Measurements from ENCODE around the gene FAM221B. TPM values are rescaled to one million over a fixed set of nuclear protein-coding genes. Genes with fewer than 3 reads are reported as not detected.
A peak's percentile ranks its signal among the peaks of the same experiment; 100 is the strongest.

The FAM221B gene
- total RNA-seq, 2 donors from 2014 or later: not detected

GRCh38 chr9:35859310-35859989 is 30.9 kb upstream of the FAM221B start:
- peaks cover 18% of the 10 kb centered on the region for H3K4me1 Mint-ChIP-seq
- H3K4me3 Mint-ChIP-seq: no peak overlapping the region
- peak; percentile 44 for ATAC-seq
- H3K36me3 Mint-ChIP-seq (ENCODE audit: low read depth): peaks cover 3% of the 10 kb centered on the region
- peaks cover 41% of the 10 kb centered on the region for H3K27me3 Mint-ChIP-seq
- no peak overlapping the region for H3K27ac Mint-ChIP-seq
- no peaks in the 10 kb centered on the region for H3K9me3 ChIP-seq (ENCODE audit: control insufficient read depth, low read length, poor library complexity, severe bottlenecking)
- no peak for DNase-seq

- no peak overlapping the region for H3K4me3 Mint-ChIP-seq
- H3K27me3 Mint-ChIP-seq: peaks cover 36% of the 10 kb centered on the region
- no peak overlapping the region for H3K27ac Mint-ChIP-seq
- ATAC-seq: no peak
- no peak for DNase-seq
- H3K4me1 Mint-ChIP-seq: peaks cover 18% of the 10 kb centered on the region
- no peaks in the 10 kb centered on the region for H3K9me3 ChIP-seq (ENCODE audit: control insufficient read depth, low read length, poor library complexity, severe bottlenecking)
- peaks cover 3% of the 10 kb centered on the region for H3K36me3 Mint-ChIP-seq (ENCODE audit: low read depth)
Measured at GRCh38 chr9:35858458-35858857, 29.9 kb upstream of the FAM221B start.

GRCh38 chr9:35856882-35857281 is 28.4 kb upstream of the FAM221B start:
- H3K27ac Mint-ChIP-seq: no peak overlapping the region
- H3K9me3 ChIP-seq (ENCODE audit: control insufficient read depth, low read length, poor library complexity, severe bottlenecking): no peaks in the 10 kb centered on the region
- peaks cover 18% of the 10 kb centered on the region for H3K4me1 Mint-ChIP-seq
- ATAC-seq: no peak
- peaks cover 24% of the 10 kb centered on the region for H3K27me3 Mint-ChIP-seq
- no peak for DNase-seq
- peaks cover 3% of the 10 kb centered on the region for H3K36me3 Mint-ChIP-seq (ENCODE audit: low read depth)
- no peak overlapping the region for H3K4me3 Mint-ChIP-seq

- H3K9me3 ChIP-seq (ENCODE audit: control insufficient read depth, low read length, poor library complexity, severe bottlenecking): no peaks in the 10 kb centered on the region
- Mint-ChIP-seq H3K4me1 (peaks cover 18% of the 10 kb centered on the region), H3K4me3 (peak overlapping the region; percentile 19), H3K36me3 (ENCODE audit: low read depth) (peaks cover under 1% of the 10 kb centered on the region), H3K27ac (no peak overlapping the region), H3K27me3 (peaks cover 17% of the 10 kb centered on the region)
- ATAC-seq: no peak
- DNase-seq: no peak
Measured at GRCh38 chr9:35856206-35856605, 27.7 kb upstream of the FAM221B start.

DNA sequence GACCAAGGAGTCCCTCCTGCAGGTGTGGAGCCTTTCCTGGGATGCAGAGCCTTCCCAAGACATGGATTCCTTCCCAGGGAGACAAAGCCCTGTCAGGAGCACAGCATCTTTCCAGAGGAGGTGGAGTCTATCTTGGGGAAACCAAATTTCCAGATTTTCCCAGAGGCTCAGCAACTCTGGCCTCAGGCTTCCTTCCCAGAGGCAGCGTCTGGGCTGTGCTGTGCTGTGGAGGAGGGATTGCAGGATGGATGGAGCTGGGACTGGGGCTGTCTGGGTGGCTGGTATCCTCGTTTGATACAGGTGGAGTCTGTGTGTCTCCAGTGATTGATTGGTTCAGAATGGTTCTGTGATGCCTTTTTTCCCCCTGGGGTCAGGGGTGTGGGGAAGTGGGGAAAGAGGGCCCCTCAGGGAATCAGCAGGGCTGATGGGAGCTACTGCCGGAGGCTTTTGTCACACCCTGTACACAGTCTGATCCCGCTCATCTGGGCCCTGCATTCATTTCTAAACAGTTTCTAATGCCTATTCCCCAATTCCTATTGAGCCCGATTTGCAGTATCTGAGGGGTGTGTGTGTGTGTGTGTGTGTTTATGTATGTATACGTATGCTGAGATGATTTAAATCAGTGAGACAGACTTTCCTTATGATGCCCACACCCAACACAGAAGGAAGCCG is 25.7 kb upstream of the FAM221B start:
- H3K9me3 ChIP-seq (ENCODE audit: control insufficient read depth, low read length, poor library complexity, severe bottlenecking): no peaks in the 10 kb centered on the region
- Mint-ChIP-seq H3K27ac (no peak overlapping the region), H3K27me3 (peaks cover 17% of the 10 kb centered on the region), H3K4me1 (peaks cover 15% of the 10 kb centered on the region), H3K36me3 (ENCODE audit: low read depth) (no peaks in the 10 kb centered on the region), H3K4me3 (no peak overlapping the region)
- ATAC-seq (no peak), DNase-seq (no peak)

GRCh38 chr9:35852876-35853865 is 24.6 kb upstream of the FAM221B start:
- ATAC-seq (no peak), DNase-seq (no peak)

GRCh38 chr9:35852267-35852815 is 23.8 kb upstream of the FAM221B start:
- H3K4me3 Mint-ChIP-seq: no peak overlapping the region
- H3K27ac Mint-ChIP-seq: peak overlapping the region; percentile 75
- no peak for ATAC-seq
- no peaks in the 10 kb centered on the region for H3K9me3 ChIP-seq (ENCODE audit: control insufficient read depth, low read length, poor library complexity, severe bottlenecking)
- peaks cover 17% of the 10 kb centered on the region for H3K27me3 Mint-ChIP-seq
- no peak for DNase-seq
- H3K4me1 Mint-ChIP-seq: peaks cover 10% of the 10 kb centered on the region
- H3K36me3 Mint-ChIP-seq (ENCODE audit: low read depth): peaks cover 2% of the 10 kb centered on the region

More at GRCh38 chr9:35852876-35853865, 24.6 kb upstream of the FAM221B start:
- peaks cover 17% of the 10 kb centered on the region for H3K27me3 Mint-ChIP-seq
- peaks cover 6% of the 10 kb centered on the region for H3K4me1 Mint-ChIP-seq
- no peaks in the 10 kb centered on the region for H3K36me3 Mint-ChIP-seq (ENCODE audit: low read depth)
- no peaks in the 10 kb centered on the region for H3K9me3 ChIP-seq (ENCODE audit: control insufficient read depth, low read length, poor library complexity, severe bottlenecking)
- peak overlapping the region; percentile 75 for H3K27ac Mint-ChIP-seq
- H3K4me3 Mint-ChIP-seq: no peak overlapping the region

DNA sequence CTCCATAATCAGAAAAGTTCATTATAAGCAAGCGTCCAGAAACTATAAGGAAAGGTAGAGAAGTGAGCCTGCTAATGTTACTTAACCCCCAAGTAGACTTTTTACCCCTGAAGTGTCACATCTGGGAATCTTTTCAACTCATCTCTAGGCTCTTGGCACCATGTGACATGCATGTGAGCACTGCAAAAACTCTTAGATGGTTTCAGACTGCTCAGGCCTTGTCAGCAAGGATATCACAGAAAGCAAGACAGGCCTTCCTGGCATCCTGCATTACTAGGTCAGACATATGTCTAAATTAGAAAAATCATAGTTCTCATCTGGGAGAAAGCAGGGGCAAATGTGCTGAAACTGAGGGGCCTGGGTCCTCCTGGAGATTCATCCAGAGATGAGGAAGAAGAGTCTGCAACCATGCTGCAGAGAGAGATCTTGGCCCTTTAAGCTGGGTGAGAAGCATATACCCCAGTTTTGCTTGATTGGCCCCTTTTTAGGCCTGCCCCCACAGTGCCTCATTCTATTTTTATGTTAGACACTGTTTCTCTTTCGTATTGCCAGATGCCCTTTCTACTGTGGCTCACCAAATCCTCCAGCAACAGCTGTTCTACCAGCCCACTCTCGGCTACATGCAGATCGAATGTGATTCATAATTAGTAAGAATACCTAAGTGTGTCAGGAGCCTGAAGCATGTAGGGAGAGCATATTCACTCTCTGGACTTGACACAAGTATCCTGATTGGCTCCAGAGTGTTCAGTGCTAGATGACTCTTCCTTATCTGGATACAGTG is 19.4 kb upstream of the FAM221B start:
- DNase-seq (no peak), ATAC-seq (no peak)
- H3K9me3 ChIP-seq (ENCODE audit: control insufficient read depth, low read length, poor library complexity, severe bottlenecking): no peaks in the 10 kb centered on the region
- Mint-ChIP-seq H3K4me1 (peaks cover 19% of the 10 kb centered on the region), H3K27me3 (no peaks in the 10 kb centered on the region), H3K4me3 (no peak overlapping the region), H3K27ac (peak overlapping the region; percentile 68), H3K36me3 (ENCODE audit: low read depth) (peaks cover 4% of the 10 kb centered on the region)

DNA sequence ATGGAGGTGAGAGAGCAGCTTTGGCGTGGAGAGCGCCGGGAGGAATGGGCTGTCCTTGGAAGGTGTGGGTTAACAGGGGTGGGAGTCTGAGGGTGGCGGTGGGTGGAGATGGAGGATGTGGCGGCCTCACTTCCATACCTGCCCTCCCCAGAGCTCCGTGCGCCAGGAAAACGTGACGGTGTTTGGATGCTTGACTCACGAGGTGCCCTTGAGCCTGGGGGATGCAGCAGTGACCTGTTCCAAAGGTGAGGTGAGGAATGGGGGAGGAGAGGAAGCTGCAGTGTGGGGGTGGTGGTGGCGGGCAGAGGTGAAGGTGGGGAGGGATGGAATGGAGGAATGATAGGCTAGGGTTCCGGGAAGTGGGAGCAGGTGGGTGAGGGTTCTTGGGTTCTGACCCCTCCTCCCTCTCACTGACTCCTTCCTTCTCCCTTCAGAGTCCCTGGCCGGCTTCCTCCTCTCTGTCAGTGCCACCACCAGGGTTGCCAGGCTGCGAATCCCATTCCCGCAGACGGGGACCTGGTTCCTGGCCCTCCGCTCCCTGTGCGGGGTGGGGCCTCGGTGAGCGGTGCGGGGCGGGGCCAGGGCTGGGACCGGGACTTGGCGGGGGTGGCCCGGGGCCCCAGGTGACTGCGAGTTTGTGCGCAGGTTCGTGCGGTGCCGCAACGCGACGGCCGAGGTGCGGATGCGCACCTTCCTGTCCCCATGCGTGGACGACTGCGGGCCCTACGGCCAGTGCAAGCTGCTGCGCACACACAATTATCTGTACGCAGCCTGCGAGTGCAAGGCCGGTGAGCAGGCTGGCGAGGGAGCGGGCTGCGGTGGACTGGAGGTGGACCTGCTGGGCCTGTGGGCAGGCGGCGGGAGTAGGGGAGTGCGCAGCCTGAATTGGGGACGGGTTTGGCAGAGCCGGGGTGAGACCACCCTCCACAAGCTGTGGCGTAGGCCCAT is 17.6 kb upstream of the FAM221B start:
- H3K4me1 Mint-ChIP-seq: peaks cover 19% of the 10 kb centered on the region
- no peaks in the 10 kb centered on the region for H3K27me3 Mint-ChIP-seq
- DNase-seq (no peak), ATAC-seq (no peak)
- H3K36me3 Mint-ChIP-seq (ENCODE audit: low read depth): peaks cover 6% of the 10 kb centered on the region
- no peak overlapping the region for H3K4me3 Mint-ChIP-seq
- peak overlapping the region; percentile 85 for H3K27ac Mint-ChIP-seq
- H3K9me3 ChIP-seq (ENCODE audit: control insufficient read depth, low read length, poor library complexity, severe bottlenecking): no peaks in the 10 kb centered on the region

GRCh38 chr9:35844628-35845270 is 16.2 kb upstream of the FAM221B start:
- Mint-ChIP-seq H3K4me1 (peaks cover 24% of the 10 kb centered on the region), H3K4me3 (peak overlapping the region; percentile 79), H3K36me3 (ENCODE audit: low read depth) (peaks cover 6% of the 10 kb centered on the region), H3K27ac (peak overlapping the region; percentile 85), H3K27me3 (no peaks in the 10 kb centered on the region)
- ATAC-seq: peak; percentile 94
- no peaks in the 10 kb centered on the region for H3K9me3 ChIP-seq (ENCODE audit: control insufficient read depth, low read length, poor library complexity, severe bottlenecking)
- no peak for DNase-seq

DNA sequence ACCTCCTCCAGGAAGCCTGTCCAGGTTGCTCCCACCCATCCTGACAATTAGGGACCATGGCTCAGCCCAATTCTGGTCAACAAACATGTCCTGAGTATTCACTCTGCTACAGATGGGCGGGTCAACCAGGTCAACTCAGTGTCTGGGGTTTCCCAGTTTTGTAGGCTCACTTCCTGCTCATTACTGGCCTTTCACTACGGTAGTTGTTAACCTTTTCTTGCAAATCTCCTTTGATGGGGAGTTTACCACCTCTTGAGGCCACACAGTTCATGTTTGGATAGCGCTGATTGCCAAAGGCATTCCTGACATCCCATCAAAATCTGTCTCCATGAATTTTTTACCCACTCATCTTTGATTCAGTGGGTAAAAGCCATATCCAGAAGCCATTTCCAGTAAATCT is 14.3 kb upstream of the FAM221B start:
- Mint-ChIP-seq H3K36me3 (ENCODE audit: low read depth) (peaks cover 12% of the 10 kb centered on the region), H3K4me1 (peaks cover 24% of the 10 kb centered on the region), H3K27me3 (no peaks in the 10 kb centered on the region), H3K27ac (no peak overlapping the region), H3K4me3 (no peak overlapping the region)
- no peaks in the 10 kb centered on the region for H3K9me3 ChIP-seq (ENCODE audit: control insufficient read depth, low read length, poor library complexity, severe bottlenecking)
- DNase-seq (no peak), ATAC-seq (no peak)
